Endometrial microvascular endothelial cells (primary cell): ENCODE results near the gene USP48. TPM values are rescaled to one million over a fixed set of nuclear protein-coding genes. Genes with fewer than 3 reads are reported as not detected.
"Not testable (repeated sequence)": the region's sequence is repeated elsewhere in the genome, so short reads cannot be mapped to it uniquely, and the experiment has no call there.

Source experiments
- in situ Hi-C: cut with HindIII; loops from 2 replicates; pipeline ENCODE4 v1.10.0; 2017; ENCODE audit warnings: low sequenced_read_pairs, low pct_unique_long_range_greater_than_20kb; ENCODE audit errors: inconsistent ontology term
- total RNA-seq: library from RNA; depleted of rRNA; stranded (reverse); fragments of >200 nt; gene quantifications from one replicate; pipeline ENCODE4 v1.2.3, GENCODE V29; 2015; ENCODE audit errors: inconsistent ontology term

Gene USP48, protein sequence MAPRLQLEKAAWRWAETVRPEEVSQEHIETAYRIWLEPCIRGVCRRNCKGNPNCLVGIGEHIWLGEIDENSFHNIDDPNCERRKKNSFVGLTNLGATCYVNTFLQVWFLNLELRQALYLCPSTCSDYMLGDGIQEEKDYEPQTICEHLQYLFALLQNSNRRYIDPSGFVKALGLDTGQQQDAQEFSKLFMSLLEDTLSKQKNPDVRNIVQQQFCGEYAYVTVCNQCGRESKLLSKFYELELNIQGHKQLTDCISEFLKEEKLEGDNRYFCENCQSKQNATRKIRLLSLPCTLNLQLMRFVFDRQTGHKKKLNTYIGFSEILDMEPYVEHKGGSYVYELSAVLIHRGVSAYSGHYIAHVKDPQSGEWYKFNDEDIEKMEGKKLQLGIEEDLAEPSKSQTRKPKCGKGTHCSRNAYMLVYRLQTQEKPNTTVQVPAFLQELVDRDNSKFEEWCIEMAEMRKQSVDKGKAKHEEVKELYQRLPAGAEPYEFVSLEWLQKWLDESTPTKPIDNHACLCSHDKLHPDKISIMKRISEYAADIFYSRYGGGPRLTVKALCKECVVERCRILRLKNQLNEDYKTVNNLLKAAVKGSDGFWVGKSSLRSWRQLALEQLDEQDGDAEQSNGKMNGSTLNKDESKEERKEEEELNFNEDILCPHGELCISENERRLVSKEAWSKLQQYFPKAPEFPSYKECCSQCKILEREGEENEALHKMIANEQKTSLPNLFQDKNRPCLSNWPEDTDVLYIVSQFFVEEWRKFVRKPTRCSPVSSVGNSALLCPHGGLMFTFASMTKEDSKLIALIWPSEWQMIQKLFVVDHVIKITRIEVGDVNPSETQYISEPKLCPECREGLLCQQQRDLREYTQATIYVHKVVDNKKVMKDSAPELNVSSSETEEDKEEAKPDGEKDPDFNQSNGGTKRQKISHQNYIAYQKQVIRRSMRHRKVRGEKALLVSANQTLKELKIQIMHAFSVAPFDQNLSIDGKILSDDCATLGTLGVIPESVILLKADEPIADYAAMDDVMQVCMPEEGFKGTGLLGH
- 50.8 TPM for total RNA-seq

DNA sequence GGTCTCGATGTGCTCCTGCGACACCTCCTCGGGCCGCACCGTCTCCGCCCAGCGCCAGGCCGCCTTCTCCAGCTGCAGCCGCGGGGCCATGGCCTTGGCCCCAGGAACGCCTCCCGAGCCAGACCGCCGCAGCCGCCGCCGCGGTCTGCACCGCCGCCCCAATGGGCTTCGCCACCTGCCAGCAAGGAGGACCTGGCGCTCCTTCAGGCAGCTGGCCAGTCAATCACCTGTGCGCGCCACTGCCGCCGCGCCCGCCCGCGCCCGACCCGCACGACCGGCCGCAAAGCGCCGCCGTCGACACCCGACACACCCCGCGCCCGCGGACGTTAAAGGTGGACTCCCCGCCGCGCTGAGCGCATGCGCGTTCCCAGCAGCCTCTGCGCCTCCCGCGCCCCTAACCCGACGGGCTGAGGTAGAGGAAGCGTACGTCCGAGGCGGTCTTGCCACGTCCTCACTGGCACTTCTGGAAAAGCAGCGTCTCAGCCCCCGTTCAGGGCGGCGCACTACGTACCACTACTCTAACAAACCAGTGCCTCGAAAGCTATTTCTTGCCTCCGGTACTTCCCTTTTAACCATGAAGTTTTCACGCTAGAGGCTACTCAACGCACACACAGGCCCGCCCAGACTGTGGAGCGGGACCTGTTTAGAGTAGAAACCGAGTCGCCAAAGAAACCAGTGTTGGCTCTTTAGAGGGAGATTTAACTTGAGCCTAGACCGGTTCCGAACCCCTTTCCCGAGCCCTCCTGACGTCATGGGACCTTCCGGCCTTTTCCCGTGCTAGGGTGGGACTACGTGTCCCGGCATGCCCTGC lies at the start of gene USP48:
TSS of gene USP48 (minus strand) at position 282 of the 811 bp plus-strand sequence. CDS start at position 90, 192 bp downstream.
- in situ Hi-C loops, result no loop called here

DNA sequence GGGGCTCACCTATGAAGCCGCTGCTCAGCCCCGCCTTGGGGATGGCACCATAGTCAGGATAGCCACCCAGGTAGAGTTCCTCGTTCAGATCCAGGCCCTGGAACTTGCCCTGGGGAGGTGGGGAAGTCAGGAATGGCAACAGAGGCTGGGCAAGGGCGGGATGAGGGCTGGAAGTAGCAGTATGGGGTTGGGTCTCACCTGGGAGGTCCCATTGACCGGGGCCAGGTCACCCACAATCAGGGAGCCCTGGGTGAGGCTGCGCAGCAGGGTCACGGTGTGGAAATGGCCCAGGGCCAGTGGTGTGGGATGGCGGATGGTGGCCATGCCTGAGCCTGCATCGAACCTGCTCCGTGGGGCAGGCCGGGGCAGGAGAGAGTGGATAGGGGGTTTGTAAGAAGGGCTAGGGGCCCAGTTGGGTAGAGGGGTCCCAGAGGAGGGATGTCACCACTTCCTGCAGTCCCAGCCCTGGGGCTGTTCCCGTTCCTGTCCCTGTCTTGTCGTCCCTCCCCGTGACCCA lies 48.6 kb upstream of the USP48 start:
- in situ Hi-C loops, result no loop called here

DNA sequence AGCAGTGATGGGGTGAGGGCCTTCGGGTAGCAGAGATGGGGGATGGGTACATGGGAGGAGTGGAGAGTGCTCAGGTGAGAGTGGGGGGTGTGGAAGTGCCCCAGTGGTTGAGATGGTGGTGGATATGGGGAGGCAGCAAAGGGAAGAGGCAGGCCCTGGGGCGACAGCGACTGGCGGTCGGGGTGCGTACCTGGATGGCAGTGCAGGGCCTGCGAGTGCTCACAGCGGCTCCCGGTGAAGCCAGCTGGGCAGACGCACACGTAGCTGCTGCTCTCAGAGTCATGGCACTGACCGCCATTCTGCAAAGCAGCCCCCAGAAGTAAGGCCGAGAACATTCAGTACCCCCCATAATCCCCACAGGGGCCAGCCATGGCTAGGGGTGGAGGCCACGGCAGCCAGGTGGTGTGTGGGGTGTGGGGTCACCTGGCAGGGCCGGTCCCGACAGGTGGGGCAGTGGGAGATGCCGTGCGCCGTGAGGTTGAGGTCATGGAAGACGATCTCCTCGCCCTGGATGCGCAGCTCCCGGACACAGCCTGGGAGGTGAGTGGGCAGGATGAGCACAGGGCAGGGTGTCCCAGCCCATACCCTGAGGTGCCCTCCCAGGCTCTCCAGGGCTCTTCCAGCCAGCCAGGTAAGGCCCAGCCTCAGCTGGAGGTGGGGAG lies 48.0 kb upstream of the USP48 start:
- in situ Hi-C loops, result no loop called here

DNA sequence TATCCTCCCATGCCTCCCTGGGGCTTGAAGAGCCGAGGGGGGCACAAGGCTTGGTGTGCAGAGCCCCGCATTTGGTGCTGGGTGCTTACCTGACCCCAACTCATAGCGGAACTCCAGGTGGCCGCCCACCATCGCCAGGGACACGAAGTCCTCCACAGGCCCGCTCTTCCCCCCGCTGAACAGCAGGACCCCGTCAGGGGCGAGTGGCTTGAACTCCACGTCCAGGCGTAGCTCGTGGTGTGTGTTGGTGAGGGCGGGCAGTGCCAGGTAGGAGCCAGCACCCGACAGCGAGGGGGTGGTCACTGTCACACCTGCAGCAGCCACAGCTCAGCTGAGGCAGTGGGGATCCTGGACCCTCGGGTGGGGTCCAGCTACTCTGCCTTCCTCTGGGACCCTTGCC lies 46.3 kb upstream of the USP48 start:
- in situ Hi-C loops, result no loop called here

DNA sequence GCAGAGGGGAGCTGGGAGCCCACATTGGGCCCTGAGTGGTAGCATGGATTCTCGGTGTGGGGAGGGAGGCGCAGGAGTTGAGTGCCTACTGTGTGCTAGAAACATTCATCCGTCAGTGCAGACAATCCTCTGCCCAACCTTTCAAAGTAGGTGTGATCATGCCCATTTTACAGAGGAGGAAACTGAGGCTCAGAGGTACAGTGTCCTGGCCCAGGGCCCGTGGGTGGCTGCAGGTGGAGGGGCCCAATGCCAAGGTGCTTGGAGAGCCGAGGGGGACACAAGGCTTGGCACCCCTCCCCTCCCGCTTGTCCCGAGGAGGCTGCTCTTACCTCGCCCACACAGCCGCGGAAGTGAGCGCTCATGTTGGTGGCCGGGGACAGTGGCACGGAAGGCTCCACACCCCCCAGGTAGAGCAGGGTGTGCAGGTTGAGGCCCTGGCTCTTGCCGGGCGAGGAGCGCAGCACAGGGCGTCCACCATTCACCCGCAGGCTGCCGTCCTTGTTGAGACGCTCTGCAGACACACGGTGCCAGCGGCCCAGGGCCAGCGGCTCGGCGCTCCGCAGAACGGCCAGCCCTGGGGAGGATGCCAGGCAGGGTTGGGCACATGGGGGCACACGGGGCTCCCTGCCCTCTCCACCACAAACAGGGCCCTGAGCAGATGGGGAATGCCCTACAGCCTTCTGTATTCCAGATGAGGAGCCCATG lies 45.7 kb upstream of the USP48 start:
- in situ Hi-C loops, result no loop called here

DNA sequence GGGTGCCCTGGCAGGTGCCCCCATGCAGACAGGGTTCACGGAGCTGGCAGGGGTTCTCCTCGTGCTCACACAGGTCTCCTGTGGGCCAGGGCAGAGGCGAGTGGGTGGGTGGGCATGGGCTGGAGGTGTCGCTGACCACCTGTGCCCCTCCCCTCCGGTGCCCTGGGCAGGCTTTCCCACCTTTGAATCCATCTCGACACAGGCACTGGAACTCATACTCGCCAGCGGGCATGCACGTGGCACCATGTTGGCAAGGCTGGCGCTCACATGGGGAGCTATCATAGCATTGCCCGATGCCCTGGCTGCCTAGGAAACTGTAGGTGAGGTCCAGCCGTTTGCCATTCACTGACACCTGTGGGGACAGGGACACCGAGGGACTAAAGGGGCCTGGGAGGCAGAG lies 45.1 kb upstream of the USP48 start:
- in situ Hi-C loops, result no loop called here

DNA sequence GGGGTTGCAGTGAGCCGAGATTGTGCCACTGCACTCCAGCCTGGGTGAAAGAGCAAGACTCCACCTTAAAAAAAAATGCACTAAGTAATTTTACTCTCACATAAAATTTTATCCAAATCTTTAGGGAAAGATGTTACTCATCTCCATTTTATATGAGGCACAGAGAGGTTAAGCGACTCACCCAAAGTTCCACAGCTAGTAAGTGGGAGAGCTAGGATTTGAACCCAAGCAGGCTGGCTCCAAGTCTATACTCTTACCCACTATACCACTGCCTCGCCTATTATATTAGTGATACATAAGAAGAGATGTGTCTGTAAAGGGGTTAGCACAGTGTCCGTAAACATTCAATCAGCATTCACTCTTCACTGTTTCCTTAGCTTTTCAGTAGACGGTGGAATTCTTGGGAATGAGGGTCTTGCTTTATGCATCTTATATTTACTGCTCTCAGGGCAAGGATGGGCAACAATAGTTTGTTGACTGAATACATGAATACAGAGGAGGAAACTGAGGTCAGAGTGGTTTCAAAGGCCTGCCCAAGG lies 44.3 kb upstream of the USP48 start:
- in situ Hi-C loops, result no loop called here

DNA sequence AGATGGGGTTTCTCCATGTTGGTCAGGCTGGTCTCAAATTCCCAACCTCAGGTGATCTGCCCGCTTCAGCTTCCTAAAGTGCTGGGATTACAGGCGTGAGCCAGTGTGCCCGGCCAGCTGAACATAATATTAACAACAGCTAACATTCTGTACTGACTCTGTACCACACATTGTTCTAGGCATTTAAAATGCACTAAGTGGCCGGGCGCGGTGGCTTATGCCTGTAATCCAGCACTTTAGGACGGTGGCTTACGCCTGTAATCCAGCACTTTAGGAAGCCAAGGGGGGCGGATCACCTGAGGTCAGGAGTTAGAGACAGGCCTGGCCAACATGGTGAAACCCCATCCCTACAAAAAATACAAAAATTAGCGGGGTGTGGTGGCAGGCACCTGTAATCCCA lies 43.7 kb upstream of the USP48 start:
- in situ Hi-C loops, result not testable (repeated sequence)

DNA sequence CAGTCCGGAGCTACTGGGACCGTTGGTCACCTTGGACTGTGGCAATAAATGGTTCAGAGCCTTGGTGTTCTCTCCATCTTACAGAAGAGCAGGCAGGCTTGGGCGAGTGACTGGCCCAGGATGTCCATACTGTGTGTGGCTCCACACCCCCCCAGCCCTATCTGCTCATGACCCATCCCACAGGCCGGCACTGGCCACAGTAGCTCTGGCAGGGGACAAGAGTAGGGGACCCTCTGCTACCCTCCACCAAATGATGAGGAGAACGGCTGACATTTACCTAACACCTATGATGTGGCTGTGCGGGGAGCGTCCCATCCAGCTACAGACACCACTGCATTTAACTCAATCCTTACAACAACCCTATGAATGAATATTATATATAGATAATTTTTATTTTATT lies 42.4 kb upstream of the USP48 start:
- in situ Hi-C loops, result no loop called here

DNA sequence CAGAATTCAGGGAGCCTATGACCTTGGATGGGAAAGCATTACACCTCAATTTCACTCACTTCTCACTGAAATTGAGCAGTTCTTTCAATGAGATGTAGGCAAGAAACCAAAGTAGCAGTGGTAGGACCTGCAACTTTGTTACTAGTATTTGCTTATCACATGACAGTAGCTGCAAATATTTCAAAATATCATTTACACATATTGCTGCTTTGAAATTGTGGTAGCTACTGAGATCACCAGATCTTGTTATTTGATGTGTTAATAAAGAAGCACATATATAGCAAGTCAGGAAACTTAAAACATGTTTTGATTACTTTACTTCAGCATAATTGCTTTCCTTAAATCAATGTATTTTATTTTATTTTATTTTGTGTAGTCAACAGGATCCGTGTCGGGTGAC lies 42.0 kb upstream of the USP48 start:
- in situ Hi-C loops, result no loop called here

DNA sequence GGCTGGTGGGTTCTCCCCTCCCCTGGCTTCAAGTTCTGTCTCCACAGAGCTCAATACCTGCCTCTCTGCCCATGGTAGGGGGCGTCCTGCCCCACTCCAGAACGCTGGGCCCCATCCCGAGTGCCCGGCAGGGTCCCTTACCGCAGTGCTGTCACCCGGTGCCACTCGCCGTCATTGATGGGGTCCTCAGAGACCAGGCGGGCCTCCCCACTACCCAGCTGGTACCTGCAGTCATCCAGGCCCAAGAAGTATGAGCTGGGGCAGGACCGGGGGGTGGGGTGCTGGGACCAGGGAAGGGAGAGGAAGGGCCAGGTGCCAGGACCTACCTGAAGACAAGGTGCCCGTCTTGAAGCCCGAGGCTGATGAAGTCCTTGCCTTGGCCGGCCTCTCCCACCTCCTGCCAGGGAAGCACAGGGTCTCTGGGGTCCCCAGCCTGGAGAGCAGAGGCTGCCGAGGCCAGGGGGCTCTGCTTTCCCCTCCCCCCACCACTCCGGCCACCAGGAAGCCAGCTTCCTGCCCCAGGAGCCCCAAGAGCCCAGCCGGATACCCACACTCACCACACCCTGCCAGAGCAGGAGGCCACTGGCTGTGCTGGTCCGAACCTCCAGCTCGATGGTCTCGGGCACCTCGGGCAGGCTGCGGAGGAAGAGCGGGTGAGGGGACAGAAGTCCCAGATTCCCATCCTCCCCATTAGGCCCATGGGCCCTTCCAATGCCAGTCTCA lies 41.2 kb upstream of the USP48 start:
- in situ Hi-C loops, result no loop called here

DNA sequence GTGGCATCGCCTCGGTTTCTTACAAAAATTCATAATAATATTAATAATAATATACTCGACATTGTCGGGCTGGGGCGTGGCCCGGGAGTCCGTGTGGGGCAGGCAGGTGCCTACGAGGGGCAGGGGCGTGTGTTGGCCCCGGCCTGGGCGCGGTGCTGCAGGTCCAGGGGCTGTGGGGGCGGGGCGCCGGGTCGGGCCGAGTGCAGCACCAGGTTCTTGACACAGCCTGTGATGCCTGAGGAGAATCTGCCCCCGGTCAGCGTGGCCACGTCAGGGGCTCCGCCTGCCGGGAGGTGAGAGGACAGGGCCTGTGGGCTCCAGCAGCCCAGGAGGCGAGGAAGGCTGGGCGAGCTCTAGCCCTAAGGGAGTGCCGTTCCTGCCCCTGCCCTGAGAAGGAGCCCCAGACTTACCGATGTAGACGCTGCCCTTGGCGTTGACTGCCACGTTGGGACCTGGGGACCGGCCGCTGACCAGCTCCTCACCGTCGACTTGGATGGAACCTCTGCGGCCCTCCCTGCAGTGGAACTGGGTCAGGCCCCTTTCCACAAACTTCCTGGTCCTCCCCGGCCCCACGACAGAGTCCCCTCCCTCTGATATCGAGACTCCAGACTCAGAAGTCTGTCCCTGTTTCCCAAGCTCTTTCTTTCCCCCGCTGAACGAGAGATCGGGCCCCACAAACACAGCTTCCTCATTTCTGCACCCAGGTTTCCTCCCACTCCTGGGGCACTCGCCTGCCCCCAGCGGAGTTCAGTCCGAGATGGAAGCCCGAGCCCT lies 40.4 kb upstream of the USP48 start:
- in situ Hi-C loops, result no loop called here

DNA sequence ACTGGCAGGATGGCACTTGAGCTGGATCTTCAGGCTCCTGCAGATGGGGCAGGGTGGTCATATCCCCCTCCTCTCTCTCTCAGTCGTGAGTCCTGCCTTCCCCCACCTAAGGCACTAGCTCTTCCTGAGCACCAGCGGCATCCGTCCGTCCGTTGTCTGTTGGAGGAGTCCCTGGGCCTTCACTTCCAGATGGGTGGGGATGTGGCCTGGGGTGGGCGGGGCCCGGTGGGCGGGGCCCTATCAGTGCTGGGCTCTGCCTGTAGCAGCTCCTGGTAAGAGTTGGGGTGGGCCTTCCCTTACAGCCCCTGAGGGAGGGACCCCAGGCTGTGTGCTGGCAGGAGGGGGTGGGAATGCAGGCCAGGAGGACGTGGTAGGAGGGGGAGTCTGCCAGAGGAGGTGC lies 39.4 kb upstream of the USP48 start:
- in situ Hi-C loops, result no loop called here

DNA sequence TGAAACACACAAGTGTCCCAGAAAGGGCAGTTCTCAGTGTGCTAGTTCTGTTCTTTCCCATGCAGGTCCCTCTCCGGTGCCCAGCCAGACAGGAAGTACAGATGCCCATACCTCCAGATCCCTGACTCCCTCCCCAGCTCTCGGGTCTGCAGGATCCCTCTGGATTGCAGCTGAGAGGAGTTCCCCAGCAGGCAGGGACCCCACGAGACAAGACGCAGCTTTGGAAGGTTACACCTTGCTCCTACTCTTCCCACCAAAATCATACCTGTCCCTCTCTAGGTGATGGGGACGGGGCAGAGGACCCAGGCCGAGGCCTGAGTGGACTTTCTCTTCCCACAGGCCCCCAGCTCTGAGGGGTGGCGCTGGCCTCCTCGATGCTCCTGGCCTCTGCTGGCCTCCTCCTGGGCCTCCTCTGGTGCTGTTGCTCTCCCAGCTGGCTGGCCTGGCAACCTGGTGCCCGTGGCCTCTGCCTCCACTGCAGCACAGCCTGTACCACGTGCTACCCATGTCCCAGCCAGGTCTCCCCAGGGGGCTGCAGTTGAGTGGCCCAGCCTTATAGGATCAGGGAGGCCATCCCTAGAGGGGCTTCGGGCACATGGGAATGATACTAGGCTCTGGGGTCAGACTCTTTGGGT lies 38.6 kb upstream of the USP48 start:
- in situ Hi-C loops, result no loop called here

DNA sequence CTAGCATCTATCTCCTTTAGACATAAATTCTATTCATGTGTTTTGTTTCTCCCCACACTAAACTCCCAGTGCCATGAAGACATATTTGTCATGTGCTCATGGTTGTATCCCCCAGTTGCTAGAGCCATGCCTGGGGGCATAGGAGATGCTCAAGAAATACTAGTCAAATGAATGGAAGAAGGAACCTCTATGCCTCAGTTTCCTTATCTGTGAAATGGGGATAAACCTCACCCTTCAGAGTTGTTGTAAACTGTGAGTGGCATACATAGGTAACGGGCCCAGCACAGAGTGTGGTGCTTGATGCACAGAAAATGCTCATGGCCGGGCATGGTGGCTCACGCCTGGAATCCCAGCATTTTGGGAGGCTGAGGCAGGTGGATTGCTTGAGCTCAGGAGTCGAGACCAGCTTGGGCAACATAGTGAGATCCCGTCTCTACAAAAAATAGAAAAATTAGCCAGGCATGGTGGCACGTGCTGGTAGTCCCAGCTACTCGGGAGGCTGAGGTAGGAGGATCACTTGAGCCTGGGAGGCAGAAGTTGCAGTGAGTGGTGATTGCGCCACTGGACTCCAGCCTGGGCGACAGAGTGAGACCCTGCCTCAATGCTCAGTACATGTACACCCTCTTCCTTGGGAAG lies 37.8 kb upstream of the USP48 start:
- in situ Hi-C loops, result no loop called here
